ENCODE results near the gene SMYD5. TPM values are rescaled to one million over a fixed set of nuclear protein-coding genes. Genes with fewer than 3 reads are reported as not detected.
A peak's percentile ranks its signal among the peaks of the same experiment; 100 is the strongest.
"Not testable (repeated sequence)": the region's sequence is repeated elsewhere in the genome, so short reads cannot be mapped to it uniquely, and the experiment has no call there.

SMYD5 gene
- total RNA-seq (2014; rRNA removed; shearing (Covaris generic); ENCODE audit: low replicate concordance) = 35.6 and 48.1 TPM in 2 replicates

GRCh38 chr2:73214120-73215035 lies at the start of gene SMYD5:
Gene SMYD5, plus strand, starts transcription at chr2:73214245. Its CDS starts 22 bp downstream, at chr2:73214267.
- peak within 1 kb of the TSS; percentile 79 for H3K9ac ChIP-seq (ENCODE audit: low read length)
- no peaks in the 10 kb centered on the region for H3K9me3 ChIP-seq (ENCODE audit: low read length)
- peaks cover 30% of the 10 kb centered on the region for H3K4me1 ChIP-seq (ENCODE audit: low read length)
- H3K9me2 ChIP-seq (replicated peaks; ENCODE audit: insufficient read depth, low read length) = no peaks in the 10 kb centered on the region
- H2AFZ ChIP-seq (ENCODE audit: low read length) = peak within 1 kb of the TSS; percentile 73; the same call in 1 of the 2 replicates
- H3K4me2 ChIP-seq (ENCODE audit: low read depth, low read length, poor library complexity, severe bottlenecking) = peak within 1 kb of the TSS; percentile 77
- no peaks in the 10 kb centered on the region for H3K36me3 ChIP-seq (ENCODE audit: insufficient read depth, low read length)
- DNase-seq = peak; percentile 98
- H4K20me1 ChIP-seq (ENCODE audit: insufficient read depth, low read depth, low read length) = no peaks in the 10 kb centered on the region
- H3K79me2 ChIP-seq (ENCODE audit: low read length) = peaks cover 50% of the 10 kb centered on the region
- H3K27me3 ChIP-seq (ENCODE audit: low read length) = no peaks in the 10 kb centered on the region
- H3K4me3 ChIP-seq (ENCODE audit: low read length) = peak within 1 kb of the TSS; percentile 81
- peak within 1 kb of the TSS; percentile 34 for H3K27ac ChIP-seq (ENCODE audit: low read length)

GRCh38 chr2:73165978-73166377 lies 48.1 kb upstream of the SMYD5 start:
- not testable (repeated sequence) for H3K4me1 ChIP-seq (ENCODE audit: low read length); H3K4me3 ChIP-seq (ENCODE audit: low read length); H3K9ac ChIP-seq (ENCODE audit: low read length); H3K27ac ChIP-seq (ENCODE audit: low read length); H3K79me2 ChIP-seq (ENCODE audit: low read length); H3K9me2 ChIP-seq (replicated peaks; ENCODE audit: insufficient read depth, low read length); H3K9me3 ChIP-seq (ENCODE audit: low read length); H3K4me2 ChIP-seq (ENCODE audit: low read depth, low read length, poor library complexity, severe bottlenecking); H2AFZ ChIP-seq (ENCODE audit: low read length); H4K20me1 ChIP-seq (ENCODE audit: insufficient read depth, low read depth, low read length); DNase-seq; H3K36me3 ChIP-seq (ENCODE audit: insufficient read depth, low read length); H3K27me3 ChIP-seq (ENCODE audit: low read length)

- H3K27ac ChIP-seq (ENCODE audit: low read length); H2AFZ ChIP-seq (ENCODE audit: low read length): not testable (repeated sequence)
Measured at GRCh38 chr2:73166813-73167212, 47.2 kb upstream of the SMYD5 start.

GRCh38 chr2:73168348-73168747 lies 45.7 kb upstream of the SMYD5 start:
- not testable (repeated sequence) for H3K4me3 ChIP-seq (ENCODE audit: low read length); H3K36me3 ChIP-seq (ENCODE audit: insufficient read depth, low read length); H3K27ac ChIP-seq (ENCODE audit: low read length); H3K79me2 ChIP-seq (ENCODE audit: low read length); H3K4me1 ChIP-seq (ENCODE audit: low read length); H4K20me1 ChIP-seq (ENCODE audit: insufficient read depth, low read depth, low read length); H3K4me2 ChIP-seq (ENCODE audit: low read depth, low read length, poor library complexity, severe bottlenecking); H3K27me3 ChIP-seq (ENCODE audit: low read length); DNase-seq; H3K9ac ChIP-seq (ENCODE audit: low read length); H3K9me2 ChIP-seq (replicated peaks; ENCODE audit: insufficient read depth, low read length); H2AFZ ChIP-seq (ENCODE audit: low read length); H3K9me3 ChIP-seq (ENCODE audit: low read length)

More at GRCh38 chr2:73166813-73167212, 47.2 kb upstream of the SMYD5 start:
- H3K79me2 ChIP-seq (ENCODE audit: low read length); H3K4me3 ChIP-seq (ENCODE audit: low read length); H3K4me2 ChIP-seq (ENCODE audit: low read depth, low read length, poor library complexity, severe bottlenecking); H3K4me1 ChIP-seq (ENCODE audit: low read length); H3K9ac ChIP-seq (ENCODE audit: low read length); H3K36me3 ChIP-seq (ENCODE audit: insufficient read depth, low read length); H4K20me1 ChIP-seq (ENCODE audit: insufficient read depth, low read depth, low read length); H3K27me3 ChIP-seq (ENCODE audit: low read length); H3K9me3 ChIP-seq (ENCODE audit: low read length); DNase-seq; H3K9me2 ChIP-seq (replicated peaks; ENCODE audit: insufficient read depth, low read length): not testable (repeated sequence)

GRCh38 chr2:73170341-73170740 lies 43.7 kb upstream of the SMYD5 start:
- not testable (repeated sequence) for H3K4me2 ChIP-seq (ENCODE audit: low read depth, low read length, poor library complexity, severe bottlenecking); H3K36me3 ChIP-seq (ENCODE audit: insufficient read depth, low read length); H3K79me2 ChIP-seq (ENCODE audit: low read length); H3K9me3 ChIP-seq (ENCODE audit: low read length); H3K9ac ChIP-seq (ENCODE audit: low read length); H3K4me3 ChIP-seq (ENCODE audit: low read length); H3K9me2 ChIP-seq (replicated peaks; ENCODE audit: insufficient read depth, low read length); DNase-seq; H4K20me1 ChIP-seq (ENCODE audit: insufficient read depth, low read depth, low read length); H3K27me3 ChIP-seq (ENCODE audit: low read length); H3K4me1 ChIP-seq (ENCODE audit: low read length); H2AFZ ChIP-seq (ENCODE audit: low read length); H3K27ac ChIP-seq (ENCODE audit: low read length)

- H3K79me2 ChIP-seq (ENCODE audit: low read length) = no peaks in the 10 kb centered on the region
- H3K27me3 ChIP-seq (ENCODE audit: low read length) = no peaks in the 10 kb centered on the region
Measured at GRCh38 chr2:73172963-73173362, 41.1 kb upstream of the SMYD5 start.

GRCh38 chr2:73173781-73174180 lies 40.3 kb upstream of the SMYD5 start:
- H3K9me2 ChIP-seq (replicated peaks; ENCODE audit: insufficient read depth, low read length) = no peaks in the 10 kb centered on the region
- no peak for DNase-seq
- H3K4me3 ChIP-seq (ENCODE audit: low read length) = no peak overlapping the region
- H4K20me1 ChIP-seq (ENCODE audit: insufficient read depth, low read depth, low read length) = no peaks in the 10 kb centered on the region
- H3K27ac ChIP-seq (ENCODE audit: low read length) = no peak overlapping the region
- no peaks in the 10 kb centered on the region for H3K79me2 ChIP-seq (ENCODE audit: low read length)
- no peaks in the 10 kb centered on the region for H3K9me3 ChIP-seq (ENCODE audit: low read length)
- H3K36me3 ChIP-seq (ENCODE audit: insufficient read depth, low read length) = no peaks in the 10 kb centered on the region
- no peak overlapping the region for H2AFZ ChIP-seq (ENCODE audit: low read length)
- H3K27me3 ChIP-seq (ENCODE audit: low read length) = no peaks in the 10 kb centered on the region
- H3K9ac ChIP-seq (ENCODE audit: low read length) = no peak overlapping the region
- H3K4me2 ChIP-seq (ENCODE audit: low read depth, low read length, poor library complexity, severe bottlenecking) = no peak overlapping the region
- H3K4me1 ChIP-seq (ENCODE audit: low read length) = peaks cover 10% of the 10 kb centered on the region

More at GRCh38 chr2:73172963-73173362, 41.1 kb upstream of the SMYD5 start:
- Histone ChIP-seq H4K20me1 (ENCODE audit: insufficient read depth, low read depth, low read length) (no peaks in the 10 kb centered on the region), H3K9ac (ENCODE audit: low read length) (no peak overlapping the region), H3K4me3 (ENCODE audit: low read length) (no peak overlapping the region), H2AFZ (ENCODE audit: low read length) (no peak overlapping the region), H3K4me1 (ENCODE audit: low read length) (peaks cover 10% of the 10 kb centered on the region), H3K36me3 (ENCODE audit: insufficient read depth, low read length) (no peaks in the 10 kb centered on the region), H3K4me2 (ENCODE audit: low read depth, low read length, poor library complexity, severe bottlenecking) (no peak overlapping the region), H3K9me3 (ENCODE audit: low read length) (no peaks in the 10 kb centered on the region), H3K27ac (ENCODE audit: low read length) (no peak overlapping the region), H3K9me2 (replicated peaks; ENCODE audit: insufficient read depth, low read length) (no peaks in the 10 kb centered on the region)
- no peak for DNase-seq

GRCh38 chr2:73174244-73174643 lies 39.8 kb upstream of the SMYD5 start:
- DNase-seq = no peak
- Histone ChIP-seq H2AFZ (ENCODE audit: low read length) (no peak overlapping the region), H3K27ac (ENCODE audit: low read length) (no peak overlapping the region), H3K4me3 (ENCODE audit: low read length) (no peak overlapping the region), H3K4me2 (ENCODE audit: low read depth, low read length, poor library complexity, severe bottlenecking) (no peak overlapping the region), H3K79me2 (ENCODE audit: low read length) (no peaks in the 10 kb centered on the region), H3K4me1 (ENCODE audit: low read length) (peaks cover 10% of the 10 kb centered on the region), H3K9me2 (replicated peaks; ENCODE audit: insufficient read depth, low read length) (no peaks in the 10 kb centered on the region), H4K20me1 (ENCODE audit: insufficient read depth, low read depth, low read length) (no peaks in the 10 kb centered on the region), H3K27me3 (ENCODE audit: low read length) (no peaks in the 10 kb centered on the region), H3K9ac (ENCODE audit: low read length) (no peak overlapping the region), H3K36me3 (ENCODE audit: insufficient read depth, low read length) (no peaks in the 10 kb centered on the region), H3K9me3 (ENCODE audit: low read length) (no peaks in the 10 kb centered on the region)

Measured in Karpas-422 (cell line).